Measurements from ENCODE around the gene TM2D3. TPM values are rescaled to one million over a fixed set of nuclear protein-coding genes. Genes with fewer than 3 reads are reported as not detected.
"Not testable (repeated sequence)": the region's sequence is repeated elsewhere in the genome, so short reads cannot be mapped to it uniquely, and the experiment has no call there.

Gene TM2D3
- total RNA-seq, 1 experiment from 2014 or later: 34.9 TPM

GRCh38 chr15:101633356-101633755, 18.8 kb downstream of the TM2D3 start:
- Histone ChIP-seq H3K27me3 (ENCODE audit: insufficient read depth, low read length) (no peaks in the 10 kb centered on the region), H3K9me3 (ENCODE audit: control insufficient read depth, low read depth, low read length) (no peaks in the 10 kb centered on the region), H3K4me1 (ENCODE audit: insufficient read depth, low read length) (no peaks in the 10 kb centered on the region), H2BK5ac (ENCODE audit: insufficient read length, low read length) (no peak overlapping the region), H3K27ac (ENCODE audit: insufficient read length, low read depth, low read length) (no peak overlapping the region), H3K79me2 (ENCODE audit: insufficient read depth, low read length) (no peaks in the 10 kb centered on the region), H2BK12ac (ENCODE audit: insufficient read length, low read depth, low read length) (no peak overlapping the region), H3K14ac (ENCODE audit: insufficient read depth, low read length) (no peak overlapping the region), H4K8ac (replicated peaks; ENCODE audit: insufficient read length, low read depth, low read length) (no peak overlapping the region), H4K20me1 (ENCODE audit: control insufficient read depth, insufficient read depth, insufficient read length) (no peaks in the 10 kb centered on the region), H3K4ac (ENCODE audit: low read depth, low read length) (no peak overlapping the region), H4K91ac (ENCODE audit: insufficient read length, low read depth, low read length) (no peak overlapping the region), H2BK15ac (ENCODE audit: low read depth, low read length) (no peak overlapping the region), H3K4me2 (ENCODE audit: insufficient read depth, insufficient read length, low read length) (no peak overlapping the region), H3K79me1 (ENCODE audit: insufficient read depth, low read depth, low read length, poor library complexity, severe bottlenecking) (no peaks in the 10 kb centered on the region), H2AFZ (ENCODE audit: low read length) (no peak overlapping the region), H3T11ph (ENCODE audit: low read length) (no peak overlapping the region), H2AK5ac (ENCODE audit: insufficient read length, low read length) (no peak overlapping the region), H3K56ac (ENCODE audit: insufficient read length, low read depth, low read length) (no peak overlapping the region), H3K9ac (ENCODE audit: extremely low read depth, insufficient read length, low read length) (no peak overlapping the region), H2BK120ac (ENCODE audit: low read depth, low read length, poor library complexity, severe bottlenecking) (no peak overlapping the region), H3K23ac (ENCODE audit: insufficient read length, low read depth, low read length) (no peak overlapping the region), H4K5ac (ENCODE audit: insufficient read length, low read depth, low read length) (no peak overlapping the region), H3K18ac (ENCODE audit: insufficient read length, low read depth, low read length) (no peak overlapping the region), H2BK20ac (ENCODE audit: low read depth, low read length, poor library complexity, severe bottlenecking) (no peak overlapping the region), H3K23me2 (ENCODE audit: insufficient read length, low read depth, low read length, poor library complexity, severe bottlenecking) (no peaks in the 10 kb centered on the region)
- H3K4me1 Mint-ChIP-seq: peaks cover 14% of the 10 kb centered on the region in 2 experiments
- no CpG with 5 or more reads among the region's 3 CpGs for whole genome bisulfite sequencing (ENCODE audit: extremely low coverage, insufficient read length, low lambda C conversion rate)
- TF ChIP-seq CTCF (conservative IDR thresholded peaks at IDR 0.05): no peak
- H3K36me3 Mint-ChIP-seq (ENCODE audit: insufficient read depth in 1 of 3, low read depth in 3 of 3): no peaks in the 10 kb centered on the region; a peak in 1 of 7 replicates
- H3K27ac Mint-ChIP-seq: no peak overlapping the region
- DNase-seq: no peak
- no peak overlapping the region for H3K4me3 Mint-ChIP-seq
- no peaks in the 10 kb centered on the region for H3K27me3 Mint-ChIP-seq (ENCODE audit: low read depth)
- no peaks in the 10 kb centered on the region for H3K9me3 Mint-ChIP-seq

- H3K4me1 Mint-ChIP-seq: peaks cover 14 to 23% of the 10 kb centered on the region in 2 experiments
These were observed 25.5 kb downstream of the TM2D3 start for GRCh38 chr15:101626729-101627128.

More at GRCh38 chr15:101626729-101627128, 25.5 kb downstream of the TM2D3 start:
- peaks cover 23 to 35% (median 23%) of the 10 kb centered on the region in 3 experiments for H3K36me3 Mint-ChIP-seq (ENCODE audit: insufficient read depth in 1 of 3, low read depth in 3 of 3)
- not testable (repeated sequence) for H3K9me3 ChIP-seq (ENCODE audit: control insufficient read depth, low read depth, low read length); H2BK20ac ChIP-seq (ENCODE audit: low read depth, low read length, poor library complexity, severe bottlenecking); H4K5ac ChIP-seq (ENCODE audit: insufficient read length, low read depth, low read length); H3K4ac ChIP-seq (ENCODE audit: low read depth, low read length); H4K8ac ChIP-seq (replicated peaks; ENCODE audit: insufficient read length, low read depth, low read length); H3T11ph ChIP-seq (ENCODE audit: low read length); H2BK5ac ChIP-seq (ENCODE audit: insufficient read length, low read length); H3K27me3 ChIP-seq (ENCODE audit: insufficient read depth, low read length); H3K9ac ChIP-seq (ENCODE audit: extremely low read depth, insufficient read length, low read length); DNase-seq; H3K4me1 ChIP-seq (ENCODE audit: insufficient read depth, low read length); H3K27me3 Mint-ChIP-seq (ENCODE audit: low read depth); H2BK15ac ChIP-seq (ENCODE audit: low read depth, low read length); H3K79me2 ChIP-seq (ENCODE audit: insufficient read depth, low read length); H2AFZ ChIP-seq (ENCODE audit: low read length); H4K20me1 ChIP-seq (ENCODE audit: control insufficient read depth, insufficient read depth, insufficient read length); H3K27ac ChIP-seq (ENCODE audit: insufficient read length, low read depth, low read length); H3K79me1 ChIP-seq (ENCODE audit: insufficient read depth, low read depth, low read length, poor library complexity, severe bottlenecking); H2BK120ac ChIP-seq (ENCODE audit: low read depth, low read length, poor library complexity, severe bottlenecking); H2BK12ac ChIP-seq (ENCODE audit: insufficient read length, low read depth, low read length); H3K14ac ChIP-seq (ENCODE audit: insufficient read depth, low read length); H3K56ac ChIP-seq (ENCODE audit: insufficient read length, low read depth, low read length); H3K23me2 ChIP-seq (ENCODE audit: insufficient read length, low read depth, low read length, poor library complexity, severe bottlenecking); H3K27ac Mint-ChIP-seq; H3K18ac ChIP-seq (ENCODE audit: insufficient read length, low read depth, low read length); H2AK5ac ChIP-seq (ENCODE audit: insufficient read length, low read length); H3K4me2 ChIP-seq (ENCODE audit: insufficient read depth, insufficient read length, low read length); H4K91ac ChIP-seq (ENCODE audit: insufficient read length, low read depth, low read length); H3K23ac ChIP-seq (ENCODE audit: insufficient read length, low read depth, low read length)
- H3K9me3 Mint-ChIP-seq: peaks cover 21 to 30% of the 10 kb centered on the region in 2 experiments
- peak overlapping the region in 1 of 2 experiments; percentile 26; a peak in 1 of 5 replicates for H3K4me3 Mint-ChIP-seq
- no CpG with 5 or more reads among the region's 15 CpGs for WGBS (ENCODE audit: extremely low coverage, insufficient read length, low lambda C conversion rate)

Data from H9 (cell line).